Neuron (in vitro differentiated cells): ENCODE data around the gene CWC22.
"Not testable (repeated sequence)": the region's sequence is repeated elsewhere in the genome, so short reads cannot be mapped to it uniquely, and the experiment has no call there.

ENCODE experiments used
- H2AFZ ChIP-seq: one replicate; pipeline ENCODE4 v1.6.1; 2013; ENCODE audit warnings: low read depth, mild to moderate bottlenecking, inconsistent platforms, low read length, moderate library complexity
- H3K27me3 ChIP-seq: one replicate; pipeline ENCODE4 v1.6.1; 2013; ENCODE audit warnings: low read length; ENCODE audit not compliant: insufficient read depth
- H3K36me3 ChIP-seq: one replicate; pipeline ENCODE4 v1.6.1; 2013; ENCODE audit warnings: low read length; ENCODE audit not compliant: insufficient read depth
- H3K4me1 ChIP-seq: one replicate; pipeline ENCODE4 v1.6.1; 2013; ENCODE audit warnings: low read length; ENCODE audit not compliant: insufficient read depth
- H3K4me3 ChIP-seq: 2 replicates; pipeline ENCODE4 v1.5.1; 2013; ENCODE audit warnings: mild to moderate bottlenecking, low read length, moderate library complexity
- H3K9me3 ChIP-seq: one replicate; pipeline ENCODE4 v1.6.1; 2013; ENCODE audit warnings: low read length

Gene CWC22

GRCh38 chr2:179931502-179931901 is 75.6 kb downstream of the CWC22 start:
- no peaks in the 10 kb centered on the region for H3K27me3 ChIP-seq
- no peak overlapping the region for H2AFZ ChIP-seq
- no peaks in the 10 kb centered on the region for H3K4me1 ChIP-seq
- no peaks in the 10 kb centered on the region for H3K36me3 ChIP-seq
- no peak overlapping the region for H3K4me3 ChIP-seq
- peaks cover 3% of the 10 kb centered on the region for H3K9me3 ChIP-seq

DNA sequence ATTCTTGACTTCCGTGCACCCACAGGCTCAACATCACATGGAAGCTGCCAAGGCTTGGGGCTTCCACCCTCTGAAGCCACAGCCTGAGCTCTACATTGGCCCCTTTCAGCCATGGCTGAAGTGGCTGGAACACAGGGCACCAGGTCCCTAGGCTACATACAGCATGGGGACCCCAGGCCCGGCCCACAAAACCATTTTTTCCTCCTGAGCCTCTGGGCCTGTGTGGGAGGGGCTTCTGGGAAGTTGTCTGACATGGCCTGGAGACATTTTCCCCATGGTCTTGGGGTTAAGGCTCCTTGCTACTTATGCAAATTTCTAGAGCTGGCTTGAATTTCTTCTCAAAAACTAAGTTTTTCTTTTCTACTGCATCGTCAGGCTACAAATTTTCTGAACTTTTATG is 77.1 kb downstream of the CWC22 start:
- H3K4me3 ChIP-seq, H3K4me1 ChIP-seq, H3K9me3 ChIP-seq, H3K27me3 ChIP-seq, H3K36me3 ChIP-seq, H2AFZ ChIP-seq: not testable (repeated sequence)

- no peaks in the 10 kb centered on the region for H3K4me1 ChIP-seq
- H3K4me3 ChIP-seq = no peak overlapping the region
- no peak overlapping the region for H2AFZ ChIP-seq
- no peaks in the 10 kb centered on the region for H3K36me3 ChIP-seq
- no peaks in the 10 kb centered on the region for H3K27me3 ChIP-seq
- peaks cover 3% of the 10 kb centered on the region for H3K9me3 ChIP-seq
Observed at GRCh38 chr2:179927041-179927440, 80.1 kb downstream of the CWC22 start.

DNA sequence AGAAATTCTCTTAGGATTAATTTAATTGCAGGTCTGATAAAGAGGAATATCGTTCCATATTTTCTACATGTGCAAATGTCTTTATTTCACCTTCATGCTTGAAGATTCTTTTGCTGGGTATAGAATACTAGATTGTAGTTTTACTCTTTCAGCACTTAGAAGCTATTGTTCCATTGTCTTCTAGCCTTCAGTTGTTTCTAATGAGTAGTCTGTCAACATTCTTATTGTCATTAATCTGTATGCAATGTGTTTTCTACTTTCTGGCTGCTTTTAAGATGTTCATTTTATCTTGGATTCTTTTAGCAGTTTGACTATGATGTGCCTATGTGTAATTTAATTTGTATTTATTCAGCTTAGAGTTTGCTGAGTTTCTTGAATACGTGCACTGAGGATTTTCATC is 81.4 kb downstream of the CWC22 start:
- no peaks in the 10 kb centered on the region for H3K36me3 ChIP-seq
- H3K27me3 ChIP-seq = no peaks in the 10 kb centered on the region
- H3K4me3 ChIP-seq = no peak overlapping the region
- no peaks in the 10 kb centered on the region for H3K4me1 ChIP-seq
- H3K9me3 ChIP-seq = peaks cover 3% of the 10 kb centered on the region
- no peak overlapping the region for H2AFZ ChIP-seq

DNA sequence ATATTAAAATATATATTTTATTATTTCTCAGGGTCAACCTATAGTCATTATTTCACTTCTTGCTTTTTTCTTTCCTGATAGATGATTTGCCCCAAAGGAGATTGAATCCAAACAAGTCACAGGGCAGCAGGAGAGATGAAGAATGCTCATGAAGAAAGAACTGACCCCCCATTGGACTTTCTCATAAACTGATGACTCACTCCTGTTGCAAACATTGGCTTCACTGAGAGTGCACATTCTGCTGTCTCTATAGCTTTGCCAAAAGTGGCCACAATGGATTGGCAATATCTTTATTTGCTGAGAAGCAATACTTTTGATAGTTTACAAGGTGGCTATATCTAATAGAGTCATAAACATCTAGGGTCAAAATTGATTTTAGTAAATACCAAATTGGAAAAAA is 89.8 kb downstream of the CWC22 start:
- no peak overlapping the region for H3K4me3 ChIP-seq
- no peaks in the 10 kb centered on the region for H3K4me1 ChIP-seq
- H3K27me3 ChIP-seq = no peaks in the 10 kb centered on the region
- H2AFZ ChIP-seq = no peak overlapping the region
- H3K36me3 ChIP-seq = no peaks in the 10 kb centered on the region
- H3K9me3 ChIP-seq = no peaks in the 10 kb centered on the region

- Histone ChIP-seq H3K27me3 (peaks cover 2% of the 10 kb centered on the region), H2AFZ (no peak overlapping the region), H3K4me3 (no peak overlapping the region), H3K36me3 (no peaks in the 10 kb centered on the region), H3K9me3 (no peaks in the 10 kb centered on the region), H3K4me1 (peaks cover 3% of the 10 kb centered on the region)
Observed at GRCh38 chr2:179915395-179915992, 91.6 kb downstream of the CWC22 start.

DNA sequence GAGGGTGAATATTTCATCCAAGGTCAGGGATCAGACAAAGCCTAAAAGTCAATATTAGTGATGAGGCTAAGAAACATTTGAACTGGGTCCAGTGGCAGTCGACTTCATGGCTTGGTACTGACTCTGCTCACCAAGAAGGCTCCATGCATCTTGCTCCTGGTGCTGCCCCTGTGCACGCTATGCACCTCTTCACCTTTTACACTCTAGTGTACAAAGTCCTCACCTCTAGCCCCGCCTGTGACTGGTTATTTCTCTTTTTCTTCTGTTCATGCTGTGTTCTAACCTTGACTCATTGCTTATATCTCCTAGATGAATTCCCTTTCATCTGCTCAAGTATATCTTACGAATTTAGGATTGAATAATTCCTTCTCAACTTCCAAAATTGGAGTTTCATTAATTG is 93.3 kb downstream of the CWC22 start:
- H3K4me1 ChIP-seq = peaks cover 8% of the 10 kb centered on the region
- no peak overlapping the region for H3K4me3 ChIP-seq
- peaks cover 2% of the 10 kb centered on the region for H3K27me3 ChIP-seq
- H2AFZ ChIP-seq = no peak overlapping the region
- no peaks in the 10 kb centered on the region for H3K9me3 ChIP-seq
- H3K36me3 ChIP-seq = no peaks in the 10 kb centered on the region

DNA sequence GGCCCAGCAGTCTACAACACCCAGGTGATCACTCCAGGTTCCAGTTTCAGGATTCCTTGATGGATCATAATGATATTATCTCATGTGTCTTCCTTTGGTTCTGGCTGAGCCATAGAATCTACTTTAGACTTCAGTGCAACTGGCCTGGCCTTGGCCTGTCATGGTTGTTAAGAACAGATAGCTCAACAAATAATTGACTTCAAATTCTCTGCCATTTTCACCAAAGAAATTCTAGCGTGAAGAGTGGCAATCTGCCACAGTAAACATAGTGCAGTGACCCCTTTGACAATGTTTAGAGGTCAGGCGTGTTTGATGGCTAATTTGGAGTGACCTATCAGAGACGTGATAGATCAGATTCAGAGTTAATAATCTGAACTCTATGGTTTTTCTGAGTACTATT is 95.5 kb downstream of the CWC22 start:
- Histone ChIP-seq H2AFZ (no peak overlapping the region), H3K36me3 (no peaks in the 10 kb centered on the region), H3K4me3 (no peak overlapping the region), H3K4me1 (peaks cover 8% of the 10 kb centered on the region), H3K9me3 (no peaks in the 10 kb centered on the region), H3K27me3 (peaks cover 2% of the 10 kb centered on the region)

DNA sequence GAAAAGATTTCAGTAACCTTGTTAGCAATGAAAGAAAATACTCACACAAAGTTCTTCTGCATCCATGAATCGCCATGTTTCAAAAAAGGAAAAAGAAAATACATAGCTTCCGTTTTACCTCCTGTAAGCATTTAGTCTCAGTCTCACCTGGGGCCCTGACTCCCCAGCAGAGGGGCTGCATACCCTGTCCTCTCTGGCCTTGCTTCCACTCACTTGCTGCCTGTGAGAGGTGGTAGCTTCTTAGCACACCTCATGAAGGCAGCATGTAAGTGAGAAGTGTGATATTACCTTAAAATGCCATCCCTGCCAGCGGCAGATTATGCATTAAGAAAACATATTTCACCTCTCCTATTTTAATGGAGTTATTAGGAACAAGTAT is 96.4 kb downstream of the CWC22 start:
- no peak overlapping the region for H3K4me3 ChIP-seq
- no peaks in the 10 kb centered on the region for H3K9me3 ChIP-seq
- no peaks in the 10 kb centered on the region for H3K36me3 ChIP-seq
- peaks cover 8% of the 10 kb centered on the region for H3K4me1 ChIP-seq
- no peak overlapping the region for H2AFZ ChIP-seq
- peaks cover 2% of the 10 kb centered on the region for H3K27me3 ChIP-seq

- Histone ChIP-seq H3K36me3 (no peaks in the 10 kb centered on the region), H2AFZ (no peak overlapping the region), H3K9me3 (no peaks in the 10 kb centered on the region), H3K4me1 (peaks cover 8% of the 10 kb centered on the region), H3K4me3 (no peak overlapping the region), H3K27me3 (peaks cover 2% of the 10 kb centered on the region)
Observed at GRCh38 chr2:179909845-179910734, 97.0 kb downstream of the CWC22 start.

- H3K27me3 ChIP-seq = no peaks in the 10 kb centered on the region
- no peaks in the 10 kb centered on the region for H3K36me3 ChIP-seq
- H3K4me3 ChIP-seq = no peak overlapping the region
- H3K4me1 ChIP-seq = no peaks in the 10 kb centered on the region
- no peak overlapping the region for H2AFZ ChIP-seq
- H3K9me3 ChIP-seq = peaks cover 1% of the 10 kb centered on the region
Observed at GRCh38 chr2:179900655-179901054, 106.4 kb downstream of the CWC22 start.

GRCh38 chr2:179899666-179900065 is 107.4 kb downstream of the CWC22 start:
- peaks cover 1% of the 10 kb centered on the region for H3K9me3 ChIP-seq
- H3K4me3 ChIP-seq = no peak overlapping the region
- H2AFZ ChIP-seq = no peak overlapping the region
- H3K36me3 ChIP-seq = no peaks in the 10 kb centered on the region
- H3K27me3 ChIP-seq = no peaks in the 10 kb centered on the region
- H3K4me1 ChIP-seq = no peaks in the 10 kb centered on the region

DNA sequence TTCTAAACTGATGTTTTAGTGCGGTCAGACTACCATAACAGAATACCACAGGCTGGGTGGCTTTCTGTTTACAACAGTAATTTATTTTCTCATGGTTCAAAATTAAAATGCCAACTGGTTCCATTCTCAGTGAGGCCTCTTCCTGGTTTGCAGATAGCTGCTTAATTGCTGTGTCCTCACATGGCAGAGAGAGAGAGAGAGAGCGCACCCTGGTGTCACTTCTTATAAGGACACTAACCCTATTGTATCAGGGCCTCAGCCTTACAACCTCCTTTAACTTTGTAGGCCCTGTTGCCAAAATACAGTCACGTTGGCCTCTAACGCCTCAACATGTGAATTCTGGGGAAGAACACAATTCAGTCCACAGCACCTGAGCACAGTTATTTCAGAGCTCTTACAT is 108.2 kb downstream of the CWC22 start:
- no peak overlapping the region for H3K4me3 ChIP-seq
- H3K27me3 ChIP-seq = no peaks in the 10 kb centered on the region
- H2AFZ ChIP-seq = no peak overlapping the region
- H3K36me3 ChIP-seq = no peaks in the 10 kb centered on the region
- peaks cover 1% of the 10 kb centered on the region for H3K9me3 ChIP-seq
- H3K4me1 ChIP-seq = no peaks in the 10 kb centered on the region
